ENCODE data around the gene GMDS.

GRCh38 chr6:1870251-1870650 lies 375.2 kb downstream of the GMDS start:
- TF ChIP-seq CREB1 (CRISPR knock-in tag; IDR thresholded peaks at IDR 0.05; ENCODE audit: low read depth) (no peak), REST (IDR thresholded peaks at IDR 0.05; ENCODE audit: unreplicated experiment) (no peak), EZH2 (IDR thresholded peaks at IDR 0.05; ENCODE audit: low read depth, unreplicated experiment) (no peak), POLR2AphosphoS5 (IDR thresholded peaks at IDR 0.05; ENCODE audit: low read depth) (no peak), NANOG (IDR thresholded peaks at IDR 0.05; ENCODE audit: borderline replicate concordance) (no peak), JUNB (IDR thresholded peaks at IDR 0.05; ENCODE audit: unreplicated experiment) (no peak), ZNF114 (CRISPR knock-in tag; IDR thresholded peaks at IDR 0.05) (no peak), EZH2phosphoT487 (IDR thresholded peaks at IDR 0.05; ENCODE audit: unreplicated experiment) (no peak)
- TF ChIP-seq, protein P1, sequence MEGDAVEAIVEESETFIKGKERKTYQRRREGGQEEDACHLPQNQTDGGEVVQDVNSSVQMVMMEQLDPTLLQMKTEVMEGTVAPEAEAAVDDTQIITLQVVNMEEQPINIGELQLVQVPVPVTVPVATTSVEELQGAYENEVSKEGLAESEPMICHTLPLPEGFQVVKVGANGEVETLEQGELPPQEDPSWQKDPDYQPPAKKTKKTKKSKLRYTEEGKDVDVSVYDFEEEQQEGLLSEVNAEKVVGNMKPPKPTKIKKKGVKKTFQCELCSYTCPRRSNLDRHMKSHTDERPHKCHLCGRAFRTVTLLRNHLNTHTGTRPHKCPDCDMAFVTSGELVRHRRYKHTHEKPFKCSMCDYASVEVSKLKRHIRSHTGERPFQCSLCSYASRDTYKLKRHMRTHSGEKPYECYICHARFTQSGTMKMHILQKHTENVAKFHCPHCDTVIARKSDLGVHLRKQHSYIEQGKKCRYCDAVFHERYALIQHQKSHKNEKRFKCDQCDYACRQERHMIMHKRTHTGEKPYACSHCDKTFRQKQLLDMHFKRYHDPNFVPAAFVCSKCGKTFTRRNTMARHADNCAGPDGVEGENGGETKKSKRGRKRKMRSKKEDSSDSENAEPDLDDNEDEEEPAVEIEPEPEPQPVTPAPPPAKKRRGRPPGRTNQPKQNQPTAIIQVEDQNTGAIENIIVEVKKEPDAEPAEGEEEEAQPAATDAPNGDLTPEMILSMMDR (conservative IDR thresholded peaks at IDR 0.05; ENCODE audit: low read depth in 2 of 2) = no peak
- TF ChIP-seq, protein P2, sequence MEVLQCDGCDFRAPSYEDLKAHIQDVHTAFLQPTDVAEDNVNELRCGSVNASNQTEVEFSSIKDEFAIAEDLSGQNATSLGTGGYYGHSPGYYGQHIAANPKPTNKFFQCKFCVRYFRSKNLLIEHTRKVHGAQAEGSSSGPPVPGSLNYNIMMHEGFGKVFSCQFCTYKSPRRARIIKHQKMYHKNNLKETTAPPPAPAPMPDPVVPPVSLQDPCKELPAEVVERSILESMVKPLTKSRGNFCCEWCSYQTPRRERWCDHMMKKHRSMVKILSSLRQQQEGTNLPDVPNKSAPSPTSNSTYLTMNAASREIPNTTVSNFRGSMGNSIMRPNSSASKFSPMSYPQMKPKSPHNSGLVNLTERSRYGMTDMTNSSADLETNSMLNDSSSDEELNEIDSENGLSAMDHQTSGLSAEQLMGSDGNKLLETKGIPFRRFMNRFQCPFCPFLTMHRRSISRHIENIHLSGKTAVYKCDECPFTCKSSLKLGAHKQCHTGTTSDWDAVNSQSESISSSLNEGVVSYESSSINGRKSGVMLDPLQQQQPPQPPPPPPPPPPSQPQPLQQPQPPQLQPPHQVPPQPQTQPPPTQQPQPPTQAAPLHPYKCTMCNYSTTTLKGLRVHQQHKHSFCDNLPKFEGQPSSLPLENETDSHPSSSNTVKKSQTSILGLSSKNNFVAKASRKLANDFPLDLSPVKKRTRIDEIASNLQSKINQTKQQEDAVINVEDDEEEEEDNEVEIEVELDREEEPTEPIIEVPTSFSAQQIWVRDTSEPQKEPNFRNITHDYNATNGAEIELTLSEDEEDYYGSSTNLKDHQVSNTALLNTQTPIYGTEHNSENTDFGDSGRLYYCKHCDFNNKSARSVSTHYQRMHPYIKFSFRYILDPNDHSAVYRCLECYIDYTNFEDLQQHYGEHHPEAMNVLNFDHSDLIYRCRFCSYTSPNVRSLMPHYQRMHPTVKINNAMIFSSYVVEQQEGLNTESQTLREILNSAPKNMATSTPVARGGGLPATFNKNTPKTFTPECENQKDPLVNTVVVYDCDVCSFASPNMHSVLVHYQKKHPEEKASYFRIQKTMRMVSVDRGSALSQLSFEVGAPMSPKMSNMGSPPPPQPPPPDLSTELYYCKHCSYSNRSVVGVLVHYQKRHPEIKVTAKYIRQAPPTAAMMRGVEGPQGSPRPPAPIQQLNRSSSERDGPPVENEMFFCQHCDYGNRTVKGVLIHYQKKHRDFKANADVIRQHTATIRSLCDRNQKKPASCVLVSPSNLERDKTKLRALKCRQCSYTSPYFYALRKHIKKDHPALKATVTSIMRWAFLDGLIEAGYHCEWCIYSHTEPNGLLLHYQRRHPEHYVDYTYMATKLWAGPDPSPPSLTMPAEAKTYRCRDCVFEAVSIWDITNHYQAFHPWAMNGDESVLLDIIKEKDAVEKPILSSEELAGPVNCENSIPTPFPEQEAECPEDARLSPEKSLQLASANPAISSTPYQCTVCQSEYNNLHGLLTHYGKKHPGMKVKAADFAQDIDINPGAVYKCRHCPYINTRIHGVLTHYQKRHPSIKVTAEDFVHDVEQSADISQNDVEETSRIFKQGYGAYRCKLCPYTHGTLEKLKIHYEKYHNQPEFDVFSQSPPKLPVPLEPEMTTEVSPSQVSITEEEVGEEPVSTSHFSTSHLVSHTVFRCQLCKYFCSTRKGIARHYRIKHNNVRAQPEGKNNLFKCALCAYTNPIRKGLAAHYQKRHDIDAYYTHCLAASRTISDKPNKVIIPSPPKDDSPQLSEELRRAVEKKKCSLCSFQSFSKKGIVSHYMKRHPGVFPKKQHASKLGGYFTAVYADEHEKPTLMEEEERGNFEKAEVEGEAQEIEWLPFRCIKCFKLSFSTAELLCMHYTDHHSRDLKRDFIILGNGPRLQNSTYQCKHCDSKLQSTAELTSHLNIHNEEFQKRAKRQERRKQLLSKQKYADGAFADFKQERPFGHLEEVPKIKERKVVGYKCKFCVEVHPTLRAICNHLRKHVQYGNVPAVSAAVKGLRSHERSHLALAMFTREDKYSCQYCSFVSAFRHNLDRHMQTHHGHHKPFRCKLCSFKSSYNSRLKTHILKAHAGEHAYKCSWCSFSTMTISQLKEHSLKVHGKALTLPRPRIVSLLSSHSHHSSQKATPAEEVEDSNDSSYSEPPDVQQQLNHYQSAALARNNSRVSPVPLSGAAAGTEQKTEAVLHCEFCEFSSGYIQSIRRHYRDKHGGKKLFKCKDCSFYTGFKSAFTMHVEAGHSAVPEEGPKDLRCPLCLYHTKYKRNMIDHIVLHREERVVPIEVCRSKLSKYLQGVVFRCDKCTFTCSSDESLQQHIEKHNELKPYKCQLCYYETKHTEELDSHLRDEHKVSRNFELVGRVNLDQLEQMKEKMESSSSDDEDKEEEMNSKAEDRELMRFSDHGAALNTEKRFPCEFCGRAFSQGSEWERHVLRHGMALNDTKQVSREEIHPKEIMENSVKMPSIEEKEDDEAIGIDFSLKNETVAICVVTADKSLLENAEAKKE (CRISPR knock-in tag; IDR thresholded peaks at IDR 0.05) = no peak
